GM12892 (cell line): ENCODE measurements around the gene DDX31.

Experiments
- DNase-seq: peaks from one replicate; pipeline ENCODE4 v3.0.0; 2011; ENCODE audit not compliant: insufficient read length
- FAIRE-seq: peaks from 2 replicates; lab custom pipeline; 2011; peaks lifted over from hg19 to GRCh38; lab: Jason Lieb, UNC
- POLR2A ChIP-seq: IDR thresholded peaks from 2 replicates; pipeline ENCODE4 v1.6.1; 2011; ENCODE audit warnings: low read depth, low read length, control low read depth
- POLR2AphosphoS5 ChIP-seq: IDR thresholded peaks from 2 replicates; pipeline ENCODE4 v1.6.1; 2011; ENCODE audit warnings: low read depth, low read length, control low read depth
- TAF1 ChIP-seq: IDR thresholded peaks from 2 replicates; pipeline ENCODE4 v1.6.1; 2011; ENCODE audit warnings: low read depth, mild to moderate bottlenecking, control low read depth, low read length, borderline replicate concordance

Gene DDX31

DNA sequence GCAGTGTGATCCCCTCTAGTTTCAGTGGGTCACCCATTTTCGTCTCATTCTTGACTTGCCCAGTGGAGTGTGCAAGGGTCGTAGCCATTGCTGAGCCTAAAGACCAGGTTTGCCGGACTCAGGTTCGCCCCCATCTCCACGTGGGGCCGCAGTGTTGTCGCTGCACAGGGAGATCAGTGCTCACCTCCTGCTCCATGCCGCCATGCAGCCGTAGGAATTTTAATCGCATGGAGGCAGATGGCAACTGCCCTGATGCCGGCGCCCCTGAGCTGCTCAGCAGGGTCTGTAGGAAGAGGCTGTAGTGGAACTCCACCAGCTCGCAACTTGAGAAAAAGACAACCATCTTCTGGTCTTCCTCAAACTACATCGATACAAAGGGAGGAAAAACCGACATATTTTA, 24.1 kb downstream of the DDX31 start:
- DNase-seq (no peak), FAIRE-seq (no peak)
- no peak for TF ChIP-seq TAF1
- no peak for TF ChIP-seq POLR2AphosphoS5
- no peak for TF ChIP-seq POLR2A

DNA sequence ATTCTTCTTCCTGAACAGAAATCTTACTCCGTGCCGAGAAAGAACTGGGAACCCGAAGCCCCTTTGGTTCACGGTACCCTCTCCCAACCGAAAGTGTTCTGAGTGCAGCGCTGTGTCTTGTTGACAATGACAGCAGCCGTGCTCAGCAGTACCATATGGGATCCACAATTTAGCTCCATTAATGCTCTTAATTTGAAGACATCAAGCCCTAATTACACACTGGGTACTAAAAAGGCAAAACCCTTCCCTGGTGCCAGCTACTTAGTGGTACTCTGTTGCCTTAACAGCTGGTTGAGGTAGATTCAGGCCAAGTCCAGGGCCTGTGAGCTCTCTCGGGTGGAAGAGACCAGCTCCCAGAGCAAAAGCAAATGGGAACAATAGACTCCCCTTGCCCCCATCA, 24.5 kb downstream of the DDX31 start:
- DNase-seq (no peak), FAIRE-seq (no peak)
- no peak for TF ChIP-seq POLR2A
- no peak for TF ChIP-seq TAF1
- no peak for TF ChIP-seq POLR2AphosphoS5

DNA sequence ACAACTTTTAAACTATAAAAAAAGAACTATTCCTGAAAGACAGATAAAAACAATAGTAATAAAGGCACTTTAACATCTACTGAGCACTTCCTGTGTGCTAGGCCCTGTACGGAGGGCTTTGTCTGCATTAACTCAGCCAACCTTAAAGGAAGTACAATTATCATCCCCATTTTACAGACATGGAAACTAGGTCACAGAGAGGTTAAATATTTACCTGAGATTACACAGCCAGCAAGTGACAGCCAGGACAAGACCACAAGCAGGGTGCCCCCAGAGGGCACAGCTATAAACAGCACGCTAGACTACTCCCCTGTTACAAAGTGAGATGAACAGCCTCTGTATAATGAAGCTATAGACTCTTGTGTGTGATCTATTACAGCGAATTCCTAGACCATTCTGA, 25.5 kb downstream of the DDX31 start:
- FAIRE-seq (no peak), DNase-seq (no peak)

DNA sequence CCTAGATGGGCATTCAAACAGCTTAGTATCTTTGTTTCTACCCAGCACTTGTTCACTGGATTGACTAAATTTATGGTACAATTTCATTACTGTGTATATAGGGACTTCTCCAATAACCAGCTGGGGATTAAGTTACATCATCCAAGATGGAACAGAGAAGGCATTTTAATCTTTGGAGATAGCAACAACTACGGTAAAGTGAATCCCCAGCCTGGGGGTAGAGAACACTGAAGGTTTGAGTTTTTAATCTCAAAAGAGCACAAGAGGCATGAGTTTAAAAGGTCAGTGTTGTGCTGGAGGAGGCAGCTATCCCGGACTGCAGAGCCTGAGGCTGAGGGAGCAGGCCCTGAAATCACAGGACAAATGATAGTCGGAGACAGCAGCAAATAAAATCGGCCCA, 28.6 kb downstream of the DDX31 start:
- FAIRE-seq, result no peak
- DNase-seq, result no peak
- no peak for TF ChIP-seq TAF1
- TF ChIP-seq POLR2A, result no peak
- no peak for TF ChIP-seq POLR2AphosphoS5

More for the DNA sequence above, 25.5 kb downstream of the DDX31 start:
- TF ChIP-seq POLR2AphosphoS5, result no peak
- no peak for TF ChIP-seq TAF1
- no peak for TF ChIP-seq POLR2A

DNA sequence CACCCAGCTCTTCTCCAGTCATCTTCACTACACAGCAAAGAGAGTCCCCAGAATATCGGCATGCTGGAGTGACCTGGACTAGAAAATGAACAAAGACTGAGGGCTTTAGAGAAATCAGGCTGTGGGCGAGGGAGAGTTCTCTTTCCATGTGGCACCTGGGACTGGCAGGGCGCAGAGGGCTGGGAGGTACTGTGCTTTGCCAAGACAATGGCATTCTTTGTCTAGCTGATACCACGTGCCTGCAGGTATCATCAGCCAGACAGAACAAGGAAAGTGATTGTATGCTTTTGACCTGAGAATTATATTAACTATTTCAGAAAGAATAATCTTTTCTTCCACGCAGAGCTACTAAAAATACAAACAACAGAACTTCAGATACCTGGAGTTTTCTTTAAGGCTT, 30.5 kb downstream of the DDX31 start:
- TF ChIP-seq TAF1, result no peak
- TF ChIP-seq POLR2AphosphoS5, result no peak
- no peak for TF ChIP-seq POLR2A
- no peak for DNase-seq
- no peak for FAIRE-seq

DNA sequence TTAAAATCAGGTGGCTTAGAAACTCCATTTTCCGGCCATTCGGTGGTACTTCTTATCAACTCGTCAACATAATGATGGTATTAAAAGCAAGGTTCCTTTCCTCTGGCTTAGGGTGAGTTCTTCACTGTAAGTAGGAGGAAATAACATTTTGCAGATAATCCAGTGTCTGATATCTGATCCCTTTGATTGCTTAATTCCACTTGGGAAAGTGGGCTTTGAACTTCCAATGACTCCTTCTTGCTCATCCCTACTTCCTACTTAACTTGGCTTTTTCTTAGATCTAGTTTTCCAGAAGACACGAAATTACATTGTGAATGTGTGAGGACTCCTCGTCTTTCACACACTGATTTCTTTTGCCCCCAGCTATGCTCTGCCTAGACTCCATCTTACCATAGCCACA, 31.5 kb downstream of the DDX31 start:
- TF ChIP-seq TAF1, result no peak
- no peak for TF ChIP-seq POLR2A
- TF ChIP-seq POLR2AphosphoS5, result no peak
- DNase-seq (no peak), FAIRE-seq (no peak)

DNA sequence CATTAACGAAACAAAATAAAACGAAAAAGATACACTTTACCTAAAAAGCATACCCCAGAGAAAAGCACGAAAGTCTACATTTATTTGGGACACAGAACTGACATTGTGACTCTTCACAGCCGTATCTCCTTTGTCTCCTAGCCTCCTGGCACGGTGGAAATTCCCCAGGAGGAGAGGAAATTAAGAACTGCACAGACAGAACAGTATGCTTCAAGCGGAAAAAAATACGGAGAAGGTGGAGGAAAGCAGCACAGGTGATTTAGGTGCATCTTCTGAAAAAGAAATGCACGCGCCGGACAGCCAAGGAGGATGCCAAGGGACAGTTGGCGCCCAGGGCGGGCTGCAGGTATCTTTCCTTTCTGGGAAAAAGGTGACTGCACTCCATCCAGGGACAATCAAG, 32.0 kb downstream of the DDX31 start:
- FAIRE-seq (no peak), DNase-seq (no peak)
- TF ChIP-seq POLR2AphosphoS5 (no peak), TAF1 (no peak), POLR2A (no peak)

DNA sequence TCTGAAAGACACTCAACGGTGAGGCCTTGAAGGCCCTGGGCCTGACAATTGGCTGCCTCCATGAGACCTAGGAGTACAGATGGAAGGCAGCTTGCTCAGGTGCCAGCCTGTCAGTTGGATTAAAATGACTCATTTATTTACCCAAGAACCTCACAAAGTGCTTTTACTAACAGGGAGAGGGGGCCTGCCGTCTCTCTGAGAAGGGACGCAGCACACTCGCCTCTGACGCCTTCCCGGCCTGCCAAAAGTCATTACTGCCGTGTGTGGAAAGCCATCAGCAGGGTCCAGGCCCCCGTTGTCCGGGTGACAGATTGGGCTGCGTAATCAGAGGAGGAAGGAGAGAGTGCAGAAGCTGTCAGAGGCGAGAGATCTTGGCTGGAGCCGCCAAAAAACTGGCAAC, 32.4 kb downstream of the DDX31 start:
- TF ChIP-seq POLR2A (no peak), POLR2AphosphoS5 (no peak), TAF1 (no peak)
- no peak for FAIRE-seq
- no peak for DNase-seq

DNA sequence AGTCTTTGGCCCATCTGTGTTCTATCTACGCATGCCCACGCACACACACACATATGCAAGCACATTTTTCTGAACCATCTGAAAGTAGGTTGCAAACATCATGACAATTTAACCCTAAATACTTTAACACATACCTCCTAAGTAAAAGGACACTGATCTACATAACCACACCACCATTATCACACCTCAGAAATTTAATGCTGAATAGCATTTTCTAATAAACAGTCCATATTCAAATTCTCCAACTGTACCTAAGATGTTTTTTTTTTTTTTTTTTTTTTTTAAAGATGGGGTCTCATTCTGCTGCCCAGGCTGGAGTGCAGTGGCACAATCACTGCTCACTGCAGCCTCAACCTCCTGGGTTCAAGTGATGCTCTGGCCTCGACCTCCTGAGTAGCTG, 35.5 kb downstream of the DDX31 start:
- no peak for FAIRE-seq
- DNase-seq, result no peak
- no peak for TF ChIP-seq POLR2A
- no peak for TF ChIP-seq POLR2AphosphoS5

DNA sequence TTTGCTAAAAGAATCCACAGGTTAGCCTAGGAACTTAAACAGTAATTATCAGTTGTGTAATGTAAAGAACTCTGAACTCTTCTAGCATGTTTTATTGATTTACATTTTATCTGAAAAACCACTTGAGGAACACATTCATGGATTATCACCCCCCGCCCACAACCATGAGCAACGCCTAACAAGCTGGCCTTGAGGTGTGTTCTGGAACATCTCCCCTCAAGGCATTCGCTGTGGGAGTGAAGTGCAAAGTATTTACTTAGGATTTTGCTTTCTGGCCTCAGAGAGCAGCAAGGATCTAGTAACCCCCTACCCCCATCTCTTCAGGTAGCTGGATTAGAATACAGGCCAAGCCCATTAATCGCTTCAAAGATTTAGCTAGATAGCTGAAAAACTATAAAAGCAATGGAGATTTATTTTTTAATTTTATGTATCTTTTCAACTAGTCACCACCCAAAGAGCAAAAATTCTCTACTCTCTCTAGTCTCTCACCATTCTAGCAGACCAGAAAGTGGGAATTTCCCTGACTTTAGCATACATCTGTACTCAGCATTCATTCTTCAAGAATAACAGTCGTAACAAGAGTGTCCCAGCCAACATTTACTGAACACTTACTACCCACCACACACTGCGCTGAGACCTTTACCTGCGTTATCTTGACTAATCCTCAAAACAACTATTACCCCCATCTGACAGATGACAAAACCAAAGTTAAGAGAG, 37.2 kb downstream of the DDX31 start:
- DNase-seq (no peak), FAIRE-seq (no peak)
- TF ChIP-seq POLR2A (no peak), TAF1 (no peak), POLR2AphosphoS5 (no peak)

DNA sequence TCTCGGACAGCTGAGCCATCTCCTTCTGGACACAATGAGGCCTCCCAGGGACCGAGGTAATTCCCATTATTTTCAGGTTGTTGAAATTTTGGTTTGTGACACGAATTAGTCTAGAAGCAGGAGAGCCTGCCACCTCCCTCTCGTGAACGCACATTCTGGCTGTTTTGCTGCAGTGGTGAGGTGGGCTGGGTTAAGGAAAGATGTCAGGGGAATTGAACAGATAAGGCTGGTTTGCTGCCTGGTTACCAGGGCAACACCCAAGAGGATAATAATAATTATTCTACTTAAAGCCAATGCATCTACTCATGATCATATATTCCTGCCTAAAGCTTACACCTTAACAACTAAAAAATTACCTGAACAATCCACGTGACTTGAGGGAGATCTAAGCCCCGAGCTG, 38.1 kb downstream of the DDX31 start:
- no peak for TF ChIP-seq TAF1
- TF ChIP-seq POLR2A, result no peak
- no peak for TF ChIP-seq POLR2AphosphoS5
- no peak for FAIRE-seq
- no peak for DNase-seq

DNA sequence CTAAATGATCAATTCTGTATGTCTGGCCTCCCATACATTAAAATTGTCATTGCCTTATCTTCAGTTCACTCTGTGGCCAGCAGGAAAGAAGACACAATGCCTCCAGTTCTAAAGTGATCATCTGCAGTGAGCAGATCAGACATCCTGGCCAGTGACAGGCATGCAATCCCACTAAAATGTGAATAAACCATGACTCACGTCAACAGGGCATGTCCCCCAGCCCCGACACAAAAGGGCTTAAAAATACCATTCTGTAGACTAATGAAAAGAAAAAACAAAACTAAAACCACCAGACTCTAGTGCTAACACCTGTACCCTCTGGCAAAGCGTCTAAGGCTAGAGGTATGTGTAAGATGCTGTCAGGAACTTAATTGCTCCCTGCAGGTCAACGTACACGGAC, 38.5 kb downstream of the DDX31 start:
- FAIRE-seq (no peak), DNase-seq (no peak)
- no peak for TF ChIP-seq POLR2A
